ENCODE data around the gene PAX6. TPM values are rescaled to one million over a fixed set of nuclear protein-coding genes. Genes with fewer than 3 reads are reported as not detected.
A peak's percentile ranks its signal among the peaks of the same experiment; 100 is the strongest.

The PAX6 gene
- total and polyA plus RNA-seq, 2 donors, result 0.32 to 0.47 TPM

GRCh38 chr11:31823644-31824331 lies 12.7 kb upstream of the PAX6 start:
- Histone ChIP-seq H3K27me3 (ENCODE audit: control insufficient read depth in 2 of 2, insufficient read depth in 1 of 2, low read length in 1 of 2) (peaks cover 87 to 100% of the 10 kb centered on the region in 2 donors), H3K9me3 (ENCODE audit: control insufficient read depth in 2 of 2, insufficient read depth in 1 of 2, low read length in 1 of 2) (peaks cover 1 to 6% of the 10 kb centered on the region in 2 donors), H3K27ac (ENCODE audit: low read depth in 1 of 2, low read length in 1 of 2) (no peak overlapping the region), H3K4me3 (ENCODE audit: low read length in 2 of 2) (no peak overlapping the region), H3K4me1 (ENCODE audit: control insufficient read depth in 2 of 2, insufficient read depth in 2 of 2, low read length in 2 of 2) (peaks cover 0 to 2% of the 10 kb centered on the region in 2 donors), H3K36me3 (ENCODE audit: control insufficient read depth in 2 of 2, insufficient read depth in 2 of 2, low read length in 1 of 2) (no peaks in the 10 kb centered on the region)
- WGBS, result 14% methylated on average over 24 of the region's 24 CpGs
- no peak for DNase-seq (ENCODE audit: low read depth in 6 of 9, low spot score in 9 of 9)

- no peak overlapping the region for H3K27ac ChIP-seq (ENCODE audit: low read depth in 1 of 2, low read length in 1 of 2)
- H3K9me3 ChIP-seq (ENCODE audit: control insufficient read depth in 2 of 2, insufficient read depth in 1 of 2, low read length in 1 of 2), result peaks cover 1 to 6% of the 10 kb centered on the region in 2 donors
- H3K4me1 ChIP-seq (ENCODE audit: control insufficient read depth in 2 of 2, insufficient read depth in 2 of 2, low read length in 2 of 2), result peaks cover 0 to 3% of the 10 kb centered on the region in 2 donors
- WGBS, result 28% methylated on average over 14 of the region's 14 CpGs
- no peak overlapping the region for H3K4me3 ChIP-seq (ENCODE audit: low read length in 2 of 2)
- H3K36me3 ChIP-seq (ENCODE audit: control insufficient read depth in 2 of 2, insufficient read depth in 2 of 2, low read length in 1 of 2), result no peaks in the 10 kb centered on the region
- DNase-seq (ENCODE audit: low read depth in 6 of 9, low spot score in 9 of 9), result no peak
- peaks cover 91 to 100% of the 10 kb centered on the region in 2 donors for H3K27me3 ChIP-seq (ENCODE audit: control insufficient read depth in 2 of 2, insufficient read depth in 1 of 2, low read length in 1 of 2)
Observed at GRCh38 chr11:31822927-31823643, 12.0 kb upstream of the PAX6 start.

- Histone ChIP-seq H3K4me3 (ENCODE audit: low read length in 2 of 2) (no peak overlapping the region), H3K27me3 (ENCODE audit: control insufficient read depth in 2 of 2, insufficient read depth in 1 of 2, low read length in 1 of 2) (peaks cover 92 to 100% of the 10 kb centered on the region in 2 donors), H3K4me1 (ENCODE audit: control insufficient read depth in 2 of 2, insufficient read depth in 2 of 2, low read length in 2 of 2) (peaks cover 4 to 8% of the 10 kb centered on the region in 2 donors), H3K27ac (ENCODE audit: low read depth in 1 of 2, low read length in 1 of 2) (no peak overlapping the region), H3K36me3 (ENCODE audit: control insufficient read depth in 2 of 2, insufficient read depth in 2 of 2, low read length in 1 of 2) (no peaks in the 10 kb centered on the region), H3K9me3 (ENCODE audit: control insufficient read depth in 2 of 2, insufficient read depth in 1 of 2, low read length in 1 of 2) (peaks cover 1 to 7% of the 10 kb centered on the region in 2 donors)
- DNase-seq (ENCODE audit: low read depth in 6 of 9, low spot score in 9 of 9), result peak in 1 of 9 donors; percentile 1
- 29% methylated on average over 17 of the region's 17 CpGs for WGBS
Observed at GRCh38 chr11:31822175-31822926, 11.2 kb upstream of the PAX6 start.

GRCh38 chr11:31821766-31822165 lies 10.6 kb upstream of the PAX6 start:
- H3K36me3 ChIP-seq (ENCODE audit: control insufficient read depth in 2 of 2, insufficient read depth in 2 of 2, low read length in 1 of 2), result no peaks in the 10 kb centered on the region
- peaks cover 8 to 12% of the 10 kb centered on the region in 2 donors for H3K4me1 ChIP-seq (ENCODE audit: control insufficient read depth in 2 of 2, insufficient read depth in 2 of 2, low read length in 2 of 2)
- peaks cover 92 to 100% of the 10 kb centered on the region in 2 donors for H3K27me3 ChIP-seq (ENCODE audit: control insufficient read depth in 2 of 2, insufficient read depth in 1 of 2, low read length in 1 of 2)
- H3K9me3 ChIP-seq (ENCODE audit: control insufficient read depth in 2 of 2, insufficient read depth in 1 of 2, low read length in 1 of 2), result peaks cover 1 to 11% of the 10 kb centered on the region in 2 donors
- H3K27ac ChIP-seq (ENCODE audit: low read depth in 1 of 2, low read length in 1 of 2), result no peak overlapping the region
- 19% methylated on average over 8 of the region's 8 CpGs for WGBS
- H3K4me3 ChIP-seq (ENCODE audit: low read length in 2 of 2), result no peak overlapping the region
- peak in 1 of 9 donors; percentile 1 for DNase-seq (ENCODE audit: low read depth in 6 of 9, low spot score in 9 of 9)

GRCh38 chr11:31821235-31821764 lies 10.2 kb upstream of the PAX6 start:
- peaks cover 92 to 100% of the 10 kb centered on the region in 2 donors for H3K27me3 ChIP-seq (ENCODE audit: control insufficient read depth in 2 of 2, insufficient read depth in 1 of 2, low read length in 1 of 2)
- H3K36me3 ChIP-seq (ENCODE audit: control insufficient read depth in 2 of 2, insufficient read depth in 2 of 2, low read length in 1 of 2), result no peaks in the 10 kb centered on the region
- no peak for DNase-seq (ENCODE audit: low read depth in 6 of 9, low spot score in 9 of 9)
- 7% methylated on average over 5 of the region's 5 CpGs for WGBS
- no peak overlapping the region for H3K4me3 ChIP-seq (ENCODE audit: low read length in 2 of 2)
- H3K9me3 ChIP-seq (ENCODE audit: control insufficient read depth in 2 of 2, insufficient read depth in 1 of 2, low read length in 1 of 2), result peaks cover 1 to 11% of the 10 kb centered on the region in 2 donors
- no peak overlapping the region for H3K27ac ChIP-seq (ENCODE audit: low read depth in 1 of 2, low read length in 1 of 2)
- peaks cover 9 to 12% of the 10 kb centered on the region in 2 donors for H3K4me1 ChIP-seq (ENCODE audit: control insufficient read depth in 2 of 2, insufficient read depth in 2 of 2, low read length in 2 of 2)

GRCh38 chr11:31820438-31820818 lies 9.3 kb upstream of the PAX6 start:
- Histone ChIP-seq H3K27me3 (ENCODE audit: control insufficient read depth in 2 of 2, insufficient read depth in 1 of 2, low read length in 1 of 2) (peaks cover 91 to 100% of the 10 kb centered on the region in 2 donors), H3K27ac (ENCODE audit: low read depth in 1 of 2, low read length in 1 of 2) (no peak overlapping the region), H3K4me1 (ENCODE audit: control insufficient read depth in 2 of 2, insufficient read depth in 2 of 2, low read length in 2 of 2) (peaks cover 9 to 14% of the 10 kb centered on the region in 2 donors), H3K36me3 (ENCODE audit: control insufficient read depth in 2 of 2, insufficient read depth in 2 of 2, low read length in 1 of 2) (no peaks in the 10 kb centered on the region), H3K4me3 (ENCODE audit: low read length in 2 of 2) (no peak overlapping the region), H3K9me3 (ENCODE audit: control insufficient read depth in 2 of 2, insufficient read depth in 1 of 2, low read length in 1 of 2) (peaks cover 1 to 5% of the 10 kb centered on the region in 2 donors)
- no peak for DNase-seq (ENCODE audit: low read depth in 6 of 9, low spot score in 9 of 9)
- WGBS, result 7% methylated on average over 15 of the region's 15 CpGs

GRCh38 chr11:31819621-31820437 lies 8.7 kb upstream of the PAX6 start:
- no peak overlapping the region for H3K4me3 ChIP-seq (ENCODE audit: low read length in 2 of 2)
- H3K27ac ChIP-seq (ENCODE audit: low read depth in 1 of 2, low read length in 1 of 2), result no peak overlapping the region
- no peaks in the 10 kb centered on the region for H3K36me3 ChIP-seq (ENCODE audit: control insufficient read depth in 2 of 2, insufficient read depth in 2 of 2, low read length in 1 of 2)
- peaks cover 91 to 100% of the 10 kb centered on the region in 2 donors for H3K27me3 ChIP-seq (ENCODE audit: control insufficient read depth in 2 of 2, insufficient read depth in 1 of 2, low read length in 1 of 2)
- no peak for DNase-seq (ENCODE audit: low read depth in 6 of 9, low spot score in 9 of 9)
- peaks cover 9 to 19% of the 10 kb centered on the region in 2 donors for H3K4me1 ChIP-seq (ENCODE audit: control insufficient read depth in 2 of 2, insufficient read depth in 2 of 2, low read length in 2 of 2)
- peaks cover 1 to 5% of the 10 kb centered on the region in 2 donors for H3K9me3 ChIP-seq (ENCODE audit: control insufficient read depth in 2 of 2, insufficient read depth in 1 of 2, low read length in 1 of 2)
- 10% methylated on average over 55 of the region's 55 CpGs for WGBS

- no peak overlapping the region for H3K27ac ChIP-seq (ENCODE audit: low read depth in 1 of 2, low read length in 1 of 2)
- peaks cover 1 to 5% of the 10 kb centered on the region in 2 donors for H3K9me3 ChIP-seq (ENCODE audit: control insufficient read depth in 2 of 2, insufficient read depth in 1 of 2, low read length in 1 of 2)
- H3K4me1 ChIP-seq (ENCODE audit: control insufficient read depth in 2 of 2, insufficient read depth in 2 of 2, low read length in 2 of 2), result peaks cover 9 to 19% of the 10 kb centered on the region in 2 donors
- WGBS, result 11% methylated on average over 26 of the region's 26 CpGs
- H3K4me3 ChIP-seq (ENCODE audit: low read length in 2 of 2), result no peak overlapping the region
- H3K27me3 ChIP-seq (ENCODE audit: control insufficient read depth in 2 of 2, insufficient read depth in 1 of 2, low read length in 1 of 2), result peaks cover 92 to 100% of the 10 kb centered on the region in 2 donors
- DNase-seq (ENCODE audit: low read depth in 6 of 9, low spot score in 9 of 9), result no peak
- H3K36me3 ChIP-seq (ENCODE audit: control insufficient read depth in 2 of 2, insufficient read depth in 2 of 2, low read length in 1 of 2), result no peaks in the 10 kb centered on the region
Observed at GRCh38 chr11:31818874-31819331, 7.8 kb upstream of the PAX6 start.
